Spleen (tissue), 11 donors: ENCODE measurements around the gene DDAH2. TPM values are rescaled to one million over a fixed set of nuclear protein-coding genes. Genes with fewer than 3 reads are reported as not detected.

ENCODE experiments used
- DNase-seq: peaks from one replicate; pipeline ENCODE4 v3.0.0-alpha.2; 2020
- H3K27ac ChIP-seq, 8 donors: fragments of 200-600 bp; sonication (generic) in 7 of 8; 1 replicate in 4 of 8; 2 replicates in 4 of 8; pipeline versions ENCODE4 v1.5.0 to v1.8.0; 2016 to 2021; ENCODE audit warnings: inconsistent platforms in 4 of 8, mild to moderate bottlenecking in 4 of 8, moderate library complexity in 1 of 8
- H3K27me3 ChIP-seq, 7 donors: fragments of 200-600 bp; sonication (generic) in 6 of 7; replicated peaks in 1 of 7; 1 replicate in 4 of 7; 2 replicates in 3 of 7; pipeline versions ENCODE4 v1.5.0 to v1.8.0; 2016 to 2021; ENCODE audit warnings: inconsistent platforms in 3 of 7, mild to moderate bottlenecking in 1 of 7
- H3K36me3 ChIP-seq, 6 donors: fragments of 200-600 bp; sonication (generic) in 5 of 6; 1 replicate in 4 of 6; 2 replicates in 2 of 6; pipeline versions ENCODE4 v1.5.0 to v1.8.0; 2016 to 2021; ENCODE audit warnings: inconsistent platforms in 2 of 6
- H3K4me1 ChIP-seq, 6 donors: fragments of 200-600 bp; sonication (generic) in 5 of 6; 1 replicate in 3 of 6; 2 replicates in 3 of 6; pipeline versions ENCODE4 v1.5.0 to v1.8.0; 2016 to 2021; ENCODE audit warnings: inconsistent platforms in 3 of 6
- H3K4me3 ChIP-seq, 8 donors: fragments of 200-600 bp; sonication (generic) in 7 of 8; 1 replicate in 4 of 8; 2 replicates in 4 of 8; pipeline versions ENCODE4 v1.5.0 to v1.8.0; 2016 to 2021; ENCODE audit warnings: inconsistent platforms in 4 of 8, mild to moderate bottlenecking in 4 of 8, moderate library complexity in 2 of 8
- H3K9me3 ChIP-seq, 8 donors: fragments of 200-600 bp; sonication (generic) in 7 of 8; 1 replicate in 4 of 8; 2 replicates in 4 of 8; pipeline versions ENCODE4 v1.5.0 to v1.8.0; 2016 to 2021; ENCODE audit warnings: inconsistent platforms in 4 of 8
- POLR2A ChIP-seq, 3 donors: fragments of 450-650 bp; IDR thresholded peaks; one replicate each; pipeline ENCODE4 v1.5.1; 2017; ENCODE audit warnings: antibody characterized with exemption in 3 of 3, mild to moderate bottlenecking in 1 of 3
- POLR2AphosphoS5 ChIP-seq, 3 donors: sonication (generic); formaldehyde crosslinking; IDR thresholded peaks; one replicate each; pipeline ENCODE4 v1.5.1; 2017; ENCODE audit warnings: antibody characterized with exemption in 3 of 3
- WGBS, 5 donors: extraction: QIAGEN DNeasy Blood & Tissue Kit in 3 of 5; methylation state at CpG; one replicate each; pipeline versions ENCODE4 v1.1.5 to v1.1.7; 2013 to 2018; 5-methylcytosine and 5-hydroxymethylcytosine counted together
- intact Hi-C: fragments of 100-400 bp; cut with DNase I; formaldehyde crosslinking; loops from one replicate; pipeline ENCODE4 v1.15.0; 2023; ENCODE audit warnings: low total_unique reads
- polyA plus RNA-seq, 3 donors: library from polyadenylated mRNA; stranded (reverse); fragments of 200-250 nt; gene quantifications; one replicate each; pipeline ENCODE4 v1.2.1, GENCODE V29; 2013
- total RNA-seq, 7 donors: library from RNA; depleted of rRNA in 3 of 7; stranded (reverse); fragments of >200 nt in 3 of 7; fragmentation: NEBNext Ultra II Directional in 4 of 7; extraction: Animal tissue kit (Norgen Biotek cat#: 25700) in 4 of 7; gene quantifications; one replicate each; pipeline versions ENCODE4 v1.1.0 to v1.2.1, GENCODE V29; 2016 to 2021
- TF ChIP-seq, protein P1 (sequence below), 11 experiments: fragments of 200-600 bp in 7 of 11; fragments of 450-650 bp in 4 of 11; sonication (generic) in 4 of 11; IDR thresholded peaks in 8 of 11; conservative IDR thresholded peaks in 3 of 11; 1 replicate in 7 of 11; 2 replicates in 4 of 11; pipeline versions ENCODE4 v1.4.0 to v1.8.0; 2016 to 2021; ENCODE audit warnings: antibody characterized with exemption in 11 of 11, inconsistent platforms in 4 of 11, mild to moderate bottlenecking in 1 of 11
- donor health status: healthy with polysubstance abuse.
- donor health status: DM: no; HTN: no; CAD: no; lungs with moderate emphysema.
- donor health status: DM: no; HTN: no; CAD: no.
- donor health status: Bipolar disorder and iron deficiency.
- donor health status: healthy.
- donor health status: DM: no; HTN: no; CAD: no.
- donor health status: DM: yes; HTN: yes; CAD: no.

DDAH2 gene
- total and polyA plus RNA-seq, 10 donors = 63.0 to 116 (median 76.7) TPM

DNA sequence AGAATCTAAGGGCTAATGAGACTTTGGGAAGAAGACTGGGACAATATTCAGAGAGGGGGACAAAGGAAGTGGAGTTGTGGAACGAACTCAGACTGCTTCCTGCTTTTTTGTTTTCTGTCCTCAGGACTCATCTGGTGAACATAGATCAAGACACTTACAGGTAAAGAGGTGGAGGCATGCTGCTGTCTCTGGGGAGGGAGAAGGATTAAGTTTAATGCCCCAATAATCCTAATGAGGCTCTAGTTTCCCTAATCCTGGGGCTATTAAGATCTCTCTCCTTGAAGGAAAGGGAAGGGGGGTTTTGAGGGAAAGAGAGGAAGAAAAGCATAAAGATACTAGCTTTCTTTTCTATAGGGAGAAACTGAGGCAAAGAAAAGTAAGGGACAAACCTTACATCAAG is 15.3 kb upstream of the DDAH2 start:
- Histone ChIP-seq H3K36me3 (peaks cover 0 to 15% (median 0%) of the 10 kb centered on the region in 6 donors), H3K27ac (no peak overlapping the region), H3K9me3 (no peaks in the 10 kb centered on the region), H3K27me3 (no peaks in the 10 kb centered on the region), H3K4me1 (peaks cover 1 to 18% (median 13%) of the 10 kb centered on the region in 6 donors), H3K4me3 (no peak overlapping the region)
- intact Hi-C loops = no loop called here
- no peak for DNase-seq
- TF ChIP-seq, protein P1, sequence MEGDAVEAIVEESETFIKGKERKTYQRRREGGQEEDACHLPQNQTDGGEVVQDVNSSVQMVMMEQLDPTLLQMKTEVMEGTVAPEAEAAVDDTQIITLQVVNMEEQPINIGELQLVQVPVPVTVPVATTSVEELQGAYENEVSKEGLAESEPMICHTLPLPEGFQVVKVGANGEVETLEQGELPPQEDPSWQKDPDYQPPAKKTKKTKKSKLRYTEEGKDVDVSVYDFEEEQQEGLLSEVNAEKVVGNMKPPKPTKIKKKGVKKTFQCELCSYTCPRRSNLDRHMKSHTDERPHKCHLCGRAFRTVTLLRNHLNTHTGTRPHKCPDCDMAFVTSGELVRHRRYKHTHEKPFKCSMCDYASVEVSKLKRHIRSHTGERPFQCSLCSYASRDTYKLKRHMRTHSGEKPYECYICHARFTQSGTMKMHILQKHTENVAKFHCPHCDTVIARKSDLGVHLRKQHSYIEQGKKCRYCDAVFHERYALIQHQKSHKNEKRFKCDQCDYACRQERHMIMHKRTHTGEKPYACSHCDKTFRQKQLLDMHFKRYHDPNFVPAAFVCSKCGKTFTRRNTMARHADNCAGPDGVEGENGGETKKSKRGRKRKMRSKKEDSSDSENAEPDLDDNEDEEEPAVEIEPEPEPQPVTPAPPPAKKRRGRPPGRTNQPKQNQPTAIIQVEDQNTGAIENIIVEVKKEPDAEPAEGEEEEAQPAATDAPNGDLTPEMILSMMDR (IDR thresholded peaks at IDR 0.05 in 8 of 11, conservative IDR thresholded peaks at IDR 0.05 in 3 of 11) = no peak
- no peak for TF ChIP-seq POLR2A (IDR thresholded peaks at IDR 0.05)
- no peak for TF ChIP-seq POLR2AphosphoS5 (IDR thresholded peaks at IDR 0.05)
- WGBS, 5 donors = 30 to 64% (median 53%) methylated on average over 1 of the region's 1 CpG

- no peaks in the 10 kb centered on the region for H3K27me3 ChIP-seq
- no peak overlapping the region for H3K4me3 ChIP-seq
- no peak for TF ChIP-seq POLR2A (IDR thresholded peaks at IDR 0.05)
- TF ChIP-seq POLR2AphosphoS5 (IDR thresholded peaks at IDR 0.05) = no peak
- TF ChIP-seq, protein P1 (IDR thresholded peaks at IDR 0.05 in 8 of 11, conservative IDR thresholded peaks at IDR 0.05 in 3 of 11) = no peak
- DNase-seq = no peak
- H3K27ac ChIP-seq = no peak overlapping the region
- H3K36me3 ChIP-seq = peaks cover 0 to 15% (median 0%) of the 10 kb centered on the region in 6 donors
- intact Hi-C loops = no loop called here
- H3K4me1 ChIP-seq = peaks cover 12 to 34% (median 28%) of the 10 kb centered on the region in 6 donors
- 93 to 97% (median 96%) methylated on average over 3 of the region's 3 CpGs for WGBS, 5 donors
- H3K9me3 ChIP-seq = no peaks in the 10 kb centered on the region
Observed at GRCh38 chr6:31742894-31743293, 13.8 kb upstream of the DDAH2 start.

GRCh38 chr6:31741815-31742214 is 12.7 kb upstream of the DDAH2 start:
- DNase-seq = no peak
- H3K4me1 ChIP-seq = peaks cover 23 to 45% (median 39%) of the 10 kb centered on the region in 6 donors
- TF ChIP-seq, protein P1 (IDR thresholded peaks at IDR 0.05 in 8 of 11, conservative IDR thresholded peaks at IDR 0.05 in 3 of 11) = no peak
- WGBS, 5 donors = 91 to 96% (median 95%) methylated on average over 2 of the region's 2 CpGs
- H3K9me3 ChIP-seq = no peaks in the 10 kb centered on the region
- H3K4me3 ChIP-seq = no peak overlapping the region
- no peak overlapping the region for H3K27ac ChIP-seq
- H3K27me3 ChIP-seq = no peaks in the 10 kb centered on the region
- intact Hi-C loops = no loop called here
- peaks cover 0 to 15% (median 0%) of the 10 kb centered on the region in 6 donors for H3K36me3 ChIP-seq

GRCh38 chr6:31740397-31741223 is 11.5 kb upstream of the DDAH2 start:
- Histone ChIP-seq H3K27me3 (no peaks in the 10 kb centered on the region), H3K4me3 (peak overlapping the region; percentile 74 to 93 (median 86)), H3K27ac (peak overlapping the region; percentile 70 to 99 (median 90)), H3K4me1 (peaks cover 26 to 50% (median 45%) of the 10 kb centered on the region in 6 donors), H3K36me3 (peaks cover 0 to 15% (median 0%) of the 10 kb centered on the region in 6 donors), H3K9me3 (no peaks in the 10 kb centered on the region)
- WGBS, 5 donors = 5 to 9% (median 8%) methylated on average over 24 to 29 of the region's 29 CpGs
- DNase-seq = peak; percentile 92
- intact Hi-C loops = no loop called here
- TF ChIP-seq POLR2AphosphoS5 (IDR thresholded peaks at IDR 0.05) (no peak), POLR2A (IDR thresholded peaks at IDR 0.05) (peak in 1 of 3 donors; percentile 28)
